ENCODE measurements around the gene AKAP9.
"Not testable (repeated sequence)": the region's sequence is repeated elsewhere in the genome, so short reads cannot be mapped to it uniquely, and the experiment has no call there.

AKAP9 gene

GRCh38 chr7:92092210-92092609 lies 151.5 kb downstream of the AKAP9 start:
- no peaks in the 10 kb centered on the region for H3K27me3 ChIP-seq (ENCODE audit: control insufficient read depth, insufficient read depth, low read length)
- no peak overlapping the region for H3K9ac ChIP-seq (ENCODE audit: low read length)
- H3K36me3 ChIP-seq (ENCODE audit: control insufficient read depth, insufficient read depth, low read length), result peaks cover 58% of the 10 kb centered on the region
- H3K27ac ChIP-seq (ENCODE audit: low read depth, low read length), result no peak overlapping the region
- no peaks in the 10 kb centered on the region for H3K9me3 ChIP-seq (ENCODE audit: control insufficient read depth, insufficient read depth, low read depth, low read length)
- H3K4me3 ChIP-seq (ENCODE audit: low read depth, low read length), result no peak overlapping the region
- no peaks in the 10 kb centered on the region for H3K4me1 ChIP-seq (ENCODE audit: control insufficient read depth, insufficient read depth, low read length)

GRCh38 chr7:92095380-92095779 lies 154.7 kb downstream of the AKAP9 start:
- Histone ChIP-seq H3K4me1 (ENCODE audit: control insufficient read depth, insufficient read depth, low read length) (no peaks in the 10 kb centered on the region), H3K4me3 (ENCODE audit: low read depth, low read length) (no peak overlapping the region), H3K9ac (ENCODE audit: low read length) (no peak overlapping the region), H3K36me3 (ENCODE audit: control insufficient read depth, insufficient read depth, low read length) (peaks cover 61% of the 10 kb centered on the region), H3K27me3 (ENCODE audit: control insufficient read depth, insufficient read depth, low read length) (no peaks in the 10 kb centered on the region), H3K27ac (ENCODE audit: low read depth, low read length) (no peak overlapping the region), H3K9me3 (ENCODE audit: control insufficient read depth, insufficient read depth, low read depth, low read length) (no peaks in the 10 kb centered on the region)

GRCh38 chr7:92100534-92100933 lies 159.9 kb downstream of the AKAP9 start:
- Histone ChIP-seq H3K4me3 (ENCODE audit: low read depth, low read length) (no peak overlapping the region), H3K27me3 (ENCODE audit: control insufficient read depth, insufficient read depth, low read length) (no peaks in the 10 kb centered on the region), H3K36me3 (ENCODE audit: control insufficient read depth, insufficient read depth, low read length) (peaks cover 64% of the 10 kb centered on the region), H3K4me1 (ENCODE audit: control insufficient read depth, insufficient read depth, low read length) (no peaks in the 10 kb centered on the region), H3K9ac (ENCODE audit: low read length) (no peak overlapping the region), H3K9me3 (ENCODE audit: control insufficient read depth, insufficient read depth, low read depth, low read length) (no peaks in the 10 kb centered on the region), H3K27ac (ENCODE audit: low read depth, low read length) (no peak overlapping the region)

GRCh38 chr7:92102862-92103261 lies 162.2 kb downstream of the AKAP9 start:
- not testable (repeated sequence) for H3K9me3 ChIP-seq (ENCODE audit: control insufficient read depth, insufficient read depth, low read depth, low read length); H3K9ac ChIP-seq (ENCODE audit: low read length); H3K4me1 ChIP-seq (ENCODE audit: control insufficient read depth, insufficient read depth, low read length); H3K27ac ChIP-seq (ENCODE audit: low read depth, low read length); H3K27me3 ChIP-seq (ENCODE audit: control insufficient read depth, insufficient read depth, low read length); H3K4me3 ChIP-seq (ENCODE audit: low read depth, low read length)
- peaks cover 55% of the 10 kb centered on the region for H3K36me3 ChIP-seq (ENCODE audit: control insufficient read depth, insufficient read depth, low read length)

- H3K9ac ChIP-seq (ENCODE audit: low read length), result no peak overlapping the region
- H3K4me1 ChIP-seq (ENCODE audit: control insufficient read depth, insufficient read depth, low read length), result no peaks in the 10 kb centered on the region
- no peak overlapping the region for H3K4me3 ChIP-seq (ENCODE audit: low read depth, low read length)
- no peak overlapping the region for H3K27ac ChIP-seq (ENCODE audit: low read depth, low read length)
- H3K36me3 ChIP-seq (ENCODE audit: control insufficient read depth, insufficient read depth, low read length), result peaks cover 62% of the 10 kb centered on the region
- H3K27me3 ChIP-seq (ENCODE audit: control insufficient read depth, insufficient read depth, low read length), result no peaks in the 10 kb centered on the region
- H3K9me3 ChIP-seq (ENCODE audit: control insufficient read depth, insufficient read depth, low read depth, low read length), result no peaks in the 10 kb centered on the region
These were observed 168.2 kb downstream of the AKAP9 start for GRCh38 chr7:92108821-92109220.

- Histone ChIP-seq H3K36me3 (ENCODE audit: control insufficient read depth, insufficient read depth, low read length) (peaks cover 70% of the 10 kb centered on the region), H3K9me3 (ENCODE audit: control insufficient read depth, insufficient read depth, low read depth, low read length) (no peaks in the 10 kb centered on the region), H3K27me3 (ENCODE audit: control insufficient read depth, insufficient read depth, low read length) (no peaks in the 10 kb centered on the region), H3K4me3 (ENCODE audit: low read depth, low read length) (no peak overlapping the region), H3K4me1 (ENCODE audit: control insufficient read depth, insufficient read depth, low read length) (no peaks in the 10 kb centered on the region), H3K27ac (ENCODE audit: low read depth, low read length) (no peak overlapping the region), H3K9ac (ENCODE audit: low read length) (no peak overlapping the region)
These were observed 170.2 kb downstream of the AKAP9 start for GRCh38 chr7:92110857-92111256.

- H3K36me3 ChIP-seq (ENCODE audit: control insufficient read depth, insufficient read depth, low read length), result peaks cover 83% of the 10 kb centered on the region
- H3K9me3 ChIP-seq (ENCODE audit: control insufficient read depth, insufficient read depth, low read depth, low read length), result no peaks in the 10 kb centered on the region
- H3K27ac ChIP-seq (ENCODE audit: low read depth, low read length), result no peak overlapping the region
- no peaks in the 10 kb centered on the region for H3K27me3 ChIP-seq (ENCODE audit: control insufficient read depth, insufficient read depth, low read length)
- H3K4me3 ChIP-seq (ENCODE audit: low read depth, low read length), result no peak overlapping the region
- H3K9ac ChIP-seq (ENCODE audit: low read length), result no peak overlapping the region
- H3K4me1 ChIP-seq (ENCODE audit: control insufficient read depth, insufficient read depth, low read length), result no peaks in the 10 kb centered on the region
These were observed 175.2 kb downstream of the AKAP9 start for GRCh38 chr7:92115821-92116220.

GRCh38 chr7:92116949-92117348 lies 176.3 kb downstream of the AKAP9 start:
- peaks cover 84% of the 10 kb centered on the region for H3K36me3 ChIP-seq (ENCODE audit: control insufficient read depth, insufficient read depth, low read length)
- H3K27me3 ChIP-seq (ENCODE audit: control insufficient read depth, insufficient read depth, low read length), result no peaks in the 10 kb centered on the region
- no peak overlapping the region for H3K4me3 ChIP-seq (ENCODE audit: low read depth, low read length)
- no peak overlapping the region for H3K27ac ChIP-seq (ENCODE audit: low read depth, low read length)
- no peaks in the 10 kb centered on the region for H3K4me1 ChIP-seq (ENCODE audit: control insufficient read depth, insufficient read depth, low read length)
- no peak overlapping the region for H3K9ac ChIP-seq (ENCODE audit: low read length)
- no peaks in the 10 kb centered on the region for H3K9me3 ChIP-seq (ENCODE audit: control insufficient read depth, insufficient read depth, low read depth, low read length)

GRCh38 chr7:92119213-92119759 lies 178.6 kb downstream of the AKAP9 start:
- H3K9ac ChIP-seq (ENCODE audit: low read length), result no peak overlapping the region
- H3K36me3 ChIP-seq (ENCODE audit: control insufficient read depth, insufficient read depth, low read length), result peaks cover 92% of the 10 kb centered on the region
- no peaks in the 10 kb centered on the region for H3K9me3 ChIP-seq (ENCODE audit: control insufficient read depth, insufficient read depth, low read depth, low read length)
- H3K4me1 ChIP-seq (ENCODE audit: control insufficient read depth, insufficient read depth, low read length), result no peaks in the 10 kb centered on the region
- H3K27me3 ChIP-seq (ENCODE audit: control insufficient read depth, insufficient read depth, low read length), result no peaks in the 10 kb centered on the region
- H3K27ac ChIP-seq (ENCODE audit: low read depth, low read length), result no peak overlapping the region
- no peak overlapping the region for H3K4me3 ChIP-seq (ENCODE audit: low read depth, low read length)

- H3K27ac ChIP-seq (ENCODE audit: low read depth, low read length), result no peak overlapping the region
- no peak overlapping the region for H3K4me3 ChIP-seq (ENCODE audit: low read depth, low read length)
- no peaks in the 10 kb centered on the region for H3K27me3 ChIP-seq (ENCODE audit: control insufficient read depth, insufficient read depth, low read length)
- H3K36me3 ChIP-seq (ENCODE audit: control insufficient read depth, insufficient read depth, low read length), result peaks cover 92% of the 10 kb centered on the region
- no peaks in the 10 kb centered on the region for H3K9me3 ChIP-seq (ENCODE audit: control insufficient read depth, insufficient read depth, low read depth, low read length)
- H3K9ac ChIP-seq (ENCODE audit: low read length), result no peak overlapping the region
- H3K4me1 ChIP-seq (ENCODE audit: control insufficient read depth, insufficient read depth, low read length), result no peaks in the 10 kb centered on the region
These were observed 181.0 kb downstream of the AKAP9 start for GRCh38 chr7:92121681-92122080.

- H3K27ac ChIP-seq (ENCODE audit: low read depth, low read length), result no peak overlapping the region
- no peaks in the 10 kb centered on the region for H3K9me3 ChIP-seq (ENCODE audit: control insufficient read depth, insufficient read depth, low read depth, low read length)
- H3K36me3 ChIP-seq (ENCODE audit: control insufficient read depth, insufficient read depth, low read length), result peaks cover 56% of the 10 kb centered on the region
- no peaks in the 10 kb centered on the region for H3K27me3 ChIP-seq (ENCODE audit: control insufficient read depth, insufficient read depth, low read length)
- H3K9ac ChIP-seq (ENCODE audit: low read length), result no peak overlapping the region
- H3K4me3 ChIP-seq (ENCODE audit: low read depth, low read length), result no peak overlapping the region; the same call in 1 of the 2 replicates
- H3K4me1 ChIP-seq (ENCODE audit: control insufficient read depth, insufficient read depth, low read length), result no peaks in the 10 kb centered on the region; the same call in 1 of the 2 replicates
These were observed 190.4 kb downstream of the AKAP9 start for GRCh38 chr7:92131093-92131492.

Measured in HUES6 (cell line).